Right lobe of liver (tissue), 6 donors: ENCODE results near the gene NYNRIN. TPM values are rescaled to one million over a fixed set of nuclear protein-coding genes. Genes with fewer than 3 reads are reported as not detected.

Experiments used
- ATAC-seq, 4 donors: fragments of 200-7000 bp; cut with Tn5 transposase; one replicate each; pipeline ENCODE4 v1.9.1; 2020; ENCODE audit warnings: mild to moderate bottlenecking in 4 of 4, moderate library complexity in 4 of 4
- DNase-seq, 3 donors: peaks; one replicate each; pipeline ENCODE4 v3.0.0-alpha.2; 2020
- H3K27ac ChIP-seq, 3 donors: fragments of 200-600 bp; one replicate each; pipeline ENCODE4 v1.8.0; 2022
- H3K27me3 ChIP-seq, 2 donors: fragments of 200-600 bp; one replicate each; pipeline ENCODE4 v1.8.0; 2022
- H3K36me3 ChIP-seq, 4 donors: fragments of 200-600 bp; sonication (generic) in 1 of 4; one replicate each; pipeline versions ENCODE4 v1.5.1 to v1.8.0; 2017 to 2022; ENCODE audit warnings: control low read depth in 1 of 4
- H3K4me1 ChIP-seq, 4 donors: fragments of 200-600 bp; sonication (generic) in 1 of 4; one replicate each; pipeline versions ENCODE4 v1.5.1 to v1.8.0; 2017 to 2022; ENCODE audit warnings: control low read depth in 1 of 4
- H3K4me3 ChIP-seq, 3 donors: fragments of 200-600 bp; one replicate each; pipeline ENCODE4 v1.8.0; 2022
- H3K9me3 ChIP-seq, 4 donors: fragments of 200-600 bp; sonication (generic) in 1 of 4; one replicate each; pipeline versions ENCODE4 v1.5.1 to v1.8.0; 2017 to 2022; ENCODE audit warnings: control low read depth in 1 of 4
- POLR2A ChIP-seq: fragments of 450-650 bp; IDR thresholded peaks from one replicate; pipeline ENCODE4 v1.6.1; 2017; ENCODE audit warnings: antibody characterized with exemption, mild to moderate bottlenecking
- WGBS: methylation state at CpG from one replicate; pipeline ENCODE4 v1.1.6; 2018; ENCODE audit warnings: low coverage, low lambda C conversion rate; ENCODE audit not compliant: insufficient coverage; ENCODE audit errors: missing lambda C conversion rate; 5-methylcytosine and 5-hydroxymethylcytosine counted together
- intact Hi-C, 2 donors: fragments of 100-400 bp; cut with DNase I; formaldehyde crosslinking; loops; one replicate each; pipeline versions ENCODE4 v1.11.2 to v1.14.1; 2022
- total RNA-seq, 6 experiments: library from RNA; depleted of rRNA in 2 of 6; stranded (reverse); fragments of >200 nt in 2 of 6; fragmentation: NEBNext Ultra II Directional in 3 of 6; extraction: Animal tissue kit (Norgen Biotek cat#: 25700) in 3 of 6; gene quantifications; one replicate each; pipeline versions ENCODE4 v1.1.0 to v1.2.4, GENCODE V29; 2016 to 2023
- TF ChIP-seq, protein P1 (sequence below), 4 donors: fragments of 200-600 bp in 3 of 4; fragments of 450-650 bp in 1 of 4; IDR thresholded peaks; one replicate each; pipeline versions ENCODE4 v1.5.1 to v1.8.0; 2016 to 2022; ENCODE audit warnings: antibody characterized with exemption in 4 of 4, mild to moderate bottlenecking in 2 of 4
- donor health status: DM: no; HTN: yes; CAD: no.
- donor health status: DM: no; HTN: no; CAD: no.
- donor health status: DM: no; HTN: no; CAD: no.
- donor health status: DM: no; HTN: yes; CAD: no.
- donor health status: DM: no; HTN: yes; CAD: no.

NYNRIN gene
- total RNA-seq, 6 experiments from 2014 or later, result 1.8 to 6.1 (median 2.7) TPM

- intact Hi-C loops, result loop anchor here (5.0 kb wide), 2 partner anchors 67 to 102 kb away; partner anchors contain the start of gene NFATC4 (in 2 of the 2)
- TF ChIP-seq, protein P1, sequence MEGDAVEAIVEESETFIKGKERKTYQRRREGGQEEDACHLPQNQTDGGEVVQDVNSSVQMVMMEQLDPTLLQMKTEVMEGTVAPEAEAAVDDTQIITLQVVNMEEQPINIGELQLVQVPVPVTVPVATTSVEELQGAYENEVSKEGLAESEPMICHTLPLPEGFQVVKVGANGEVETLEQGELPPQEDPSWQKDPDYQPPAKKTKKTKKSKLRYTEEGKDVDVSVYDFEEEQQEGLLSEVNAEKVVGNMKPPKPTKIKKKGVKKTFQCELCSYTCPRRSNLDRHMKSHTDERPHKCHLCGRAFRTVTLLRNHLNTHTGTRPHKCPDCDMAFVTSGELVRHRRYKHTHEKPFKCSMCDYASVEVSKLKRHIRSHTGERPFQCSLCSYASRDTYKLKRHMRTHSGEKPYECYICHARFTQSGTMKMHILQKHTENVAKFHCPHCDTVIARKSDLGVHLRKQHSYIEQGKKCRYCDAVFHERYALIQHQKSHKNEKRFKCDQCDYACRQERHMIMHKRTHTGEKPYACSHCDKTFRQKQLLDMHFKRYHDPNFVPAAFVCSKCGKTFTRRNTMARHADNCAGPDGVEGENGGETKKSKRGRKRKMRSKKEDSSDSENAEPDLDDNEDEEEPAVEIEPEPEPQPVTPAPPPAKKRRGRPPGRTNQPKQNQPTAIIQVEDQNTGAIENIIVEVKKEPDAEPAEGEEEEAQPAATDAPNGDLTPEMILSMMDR (IDR thresholded peaks at IDR 0.05), result no peak
- TF ChIP-seq POLR2A, result no peak
- Histone ChIP-seq H3K27me3 (no peaks in the 10 kb centered on the region), H3K9me3 (no peaks in the 10 kb centered on the region), H3K4me1 (peaks cover 0 to 23% (median 7%) of the 10 kb centered on the region in 4 donors), H3K36me3 (peaks cover 0 to 54% (median 20%) of the 10 kb centered on the region in 4 donors), H3K4me3 (no peak overlapping the region), H3K27ac (no peak overlapping the region)
- ATAC-seq, result no peak
- WGBS, result 76% methylated on average over 7 of the region's 7 CpGs
- no peak for DNase-seq
Observed at GRCh38 chr14:24434036-24434435, 35.2 kb downstream of the NYNRIN start.

DNA sequence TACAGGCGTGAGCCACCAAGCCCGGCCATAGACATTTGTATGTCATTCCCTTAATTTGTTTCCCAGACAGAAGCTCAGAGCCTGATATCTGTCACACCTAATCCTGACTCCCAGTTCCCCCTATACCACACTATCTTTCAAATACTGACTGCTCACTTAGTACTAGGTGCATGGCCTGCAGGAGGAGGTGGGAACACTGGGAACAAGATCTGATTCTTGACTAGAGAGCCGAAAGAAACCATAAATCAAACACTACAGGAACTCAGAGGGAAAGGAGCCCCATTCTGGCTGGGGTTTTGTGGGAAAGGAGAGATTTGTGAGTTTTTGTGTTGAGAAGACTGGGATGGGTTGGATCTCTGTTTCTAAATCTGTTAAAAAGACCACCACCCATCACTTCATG, 35.9 kb downstream of the NYNRIN start:
- H3K36me3 ChIP-seq, result peaks cover 0 to 60% (median 23%) of the 10 kb centered on the region in 4 donors
- intact Hi-C loops, result loop anchor here (5.0 kb wide), 2 partner anchors 67 to 102 kb away; partner anchors contain the start of gene NFATC4 (in 2 of the 2)
- WGBS, result 80% methylated on average over 3 of the region's 3 CpGs
- DNase-seq, result no peak
- H3K27me3 ChIP-seq, result no peaks in the 10 kb centered on the region
- no peak for ATAC-seq
- TF ChIP-seq POLR2A, result no peak
- TF ChIP-seq, protein P1 (IDR thresholded peaks at IDR 0.05), result no peak
- H3K4me1 ChIP-seq, result peaks cover 0 to 22% (median 7%) of the 10 kb centered on the region in 4 donors
- no peaks in the 10 kb centered on the region for H3K9me3 ChIP-seq
- no peak overlapping the region for H3K27ac ChIP-seq
- H3K4me3 ChIP-seq, result no peak overlapping the region

DNA sequence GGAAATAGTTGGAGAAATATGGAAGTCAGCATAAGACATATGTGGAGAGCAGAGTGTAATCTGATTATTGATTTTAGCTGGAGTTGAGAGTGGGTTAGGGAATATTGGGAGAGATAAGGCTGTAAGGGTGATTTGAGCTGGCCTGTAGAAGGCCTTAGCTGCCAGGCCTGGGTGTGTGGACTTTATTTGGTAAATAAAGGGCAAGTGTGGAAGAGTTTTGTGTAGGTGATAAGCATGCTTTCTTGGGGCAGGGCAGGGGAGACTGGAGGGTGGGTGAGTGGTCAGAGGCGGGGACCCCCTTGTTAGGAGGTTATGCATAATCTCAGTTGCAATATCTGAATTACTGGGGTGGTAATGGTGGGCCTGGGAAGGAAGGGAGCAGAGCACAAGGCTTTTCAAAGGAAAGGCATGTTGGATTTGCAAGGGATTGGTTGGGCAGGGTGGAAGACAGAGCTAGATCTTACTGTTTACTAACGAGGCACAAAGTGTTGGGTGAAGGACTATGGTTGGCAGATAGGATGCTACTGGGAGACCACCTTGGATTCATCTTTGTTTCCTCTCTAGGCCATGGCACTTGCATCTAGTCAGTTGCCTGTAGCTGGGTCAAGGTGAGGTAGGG, 36.5 kb downstream of the NYNRIN start:
- H3K27me3 ChIP-seq, result no peaks in the 10 kb centered on the region
- H3K4me3 ChIP-seq, result no peak overlapping the region
- H3K4me1 ChIP-seq, result peaks cover 0 to 22% (median 7%) of the 10 kb centered on the region in 4 donors
- DNase-seq, result no peak
- intact Hi-C loops, result loop anchor here in 1 of 2 donors (5.0 kb wide), 1 partner anchor 103 kb away; no protein-coding TSS in a partner anchor
- WGBS, result 73% methylated on average over 2 of the region's 2 CpGs
- no peak overlapping the region for H3K27ac ChIP-seq
- H3K36me3 ChIP-seq, result peaks cover 0 to 67% (median 24%) of the 10 kb centered on the region in 4 donors
- TF ChIP-seq POLR2A, result no peak
- TF ChIP-seq, protein P1 (IDR thresholded peaks at IDR 0.05), result no peak
- no peak for ATAC-seq
- H3K9me3 ChIP-seq, result no peaks in the 10 kb centered on the region

- 25% methylated on average over 4 of the region's 6 CpGs for WGBS
- DNase-seq, result no peak
- Histone ChIP-seq H3K4me1 (peaks cover 0 to 18% (median 5%) of the 10 kb centered on the region in 4 donors), H3K9me3 (no peaks in the 10 kb centered on the region), H3K36me3 (peaks cover 0 to 73% (median 24%) of the 10 kb centered on the region in 4 donors), H3K27ac (peak overlapping the region in 1 of 3 donors; percentile 4), H3K27me3 (no peaks in the 10 kb centered on the region), H3K4me3 (no peak overlapping the region)
- TF ChIP-seq, protein P1 (IDR thresholded peaks at IDR 0.05), result no peak
- TF ChIP-seq POLR2A, result no peak
- ATAC-seq, result no peak
- intact Hi-C loops, result loop anchor here in 1 of 2 donors (5.0 kb wide), 1 partner anchor 104 kb away; no protein-coding TSS in a partner anchor
Observed at GRCh38 chr14:24435998-24436354, 37.2 kb downstream of the NYNRIN start.
